Body of pancreas (tissue), 4 donors: ENCODE results near the gene MAPK10. TPM values are rescaled to one million over a fixed set of nuclear protein-coding genes. Genes with fewer than 3 reads are reported as not detected.

ENCODE experiments used
- ATAC-seq: fragments of 150-250 bp; one replicate; pipeline ENCODE4 v1.9.1; 2016
- DNase-seq, 4 donors: peaks; one replicate each; pipeline ENCODE4 v3.0.0-alpha.2; 2019
- H3K27ac ChIP-seq, 4 donors: fragments of 200-600 bp; sonication (generic); 1 replicate in 3 of 4; 2 replicates in 1 of 4; pipeline versions ENCODE4 v1.5.1 to v1.6.1; 2016 to 2019; ENCODE audit warnings: mild to moderate bottlenecking in 1 of 4, mixed read lengths in 1 of 4, moderate library complexity in 1 of 4
- H3K27me3 ChIP-seq, 2 donors: fragments of 200-600 bp; sonication (generic); one replicate each; pipeline ENCODE4 v1.6.0; 2016; ENCODE audit warnings: mild to moderate bottlenecking in 1 of 2
- H3K36me3 ChIP-seq, 2 donors: fragments of 200-600 bp; sonication (generic); replicated peaks in 1 of 2; 2 replicates each; pipeline ENCODE4 v1.5.1; 2016; ENCODE audit warnings: low read depth in 2 of 2; ENCODE audit not compliant: insufficient read depth in 1 of 2
- H3K4me1 ChIP-seq: fragments of 200-600 bp; sonication (generic); one replicate; pipeline ENCODE4 v1.6.0; 2016
- H3K4me3 ChIP-seq, 2 donors: fragments of 200-600 bp; sonication (generic); 1 replicate in 1 of 2; 2 replicates in 1 of 2; pipeline ENCODE4 v1.5.1; 2016 to 2019
- H3K9me3 ChIP-seq, 3 donors: fragments of 200-600 bp; sonication (generic); 1 replicate in 2 of 3; 2 replicates in 1 of 3; pipeline ENCODE4 v1.5.1; 2016
- CTCF ChIP-seq, 7 experiments: fragments of 450-650 bp in 4 of 7; fragments of 200-600 bp in 3 of 7; sonication (generic) in 3 of 7; IDR thresholded peaks; one replicate each; pipeline ENCODE4 v1.5.1; 2016 to 2019; ENCODE audit warnings: antibody characterized with exemption in 7 of 7
- POLR2A ChIP-seq, 3 donors: fragments of 450-650 bp; IDR thresholded peaks; one replicate each; pipeline ENCODE4 v1.6.1; 2016; ENCODE audit warnings: antibody characterized with exemption in 3 of 3, mild to moderate bottlenecking in 2 of 3
- WGBS, 2 donors: methylation state at CpG; one replicate each; pipeline ENCODE4 v1.1.5; 2017; 5-methylcytosine and 5-hydroxymethylcytosine counted together
- intact Hi-C: fragments of 100-400 bp; cut with DNase I; formaldehyde crosslinking; loops from one replicate; pipeline ENCODE4 v1.15.1; 2023
- total RNA-seq, 2 donors: library from RNA; depleted of rRNA; stranded (reverse); fragments of >200 nt; gene quantifications; one replicate each; pipeline ENCODE4 v1.1.0, GENCODE V29; 2016

MAPK10 gene
- total RNA-seq, 2 donors from 2014 or later: 9.9 to 24.1 TPM

GRCh38 chr4:86114563-86114962 lies 245.3 kb downstream of the MAPK10 start:
- H3K9me3 ChIP-seq: no peaks in the 10 kb centered on the region
- intact Hi-C loops: no loop called here
- 82 to 83% methylated on average over 1 to 2 of the region's 2 CpGs for WGBS, 2 donors
- no peak overlapping the region for H3K4me3 ChIP-seq
- H3K27me3 ChIP-seq: no peaks in the 10 kb centered on the region
- no peak for DNase-seq
- no peak for ATAC-seq
- H3K27ac ChIP-seq: no peak overlapping the region
- H3K4me1 ChIP-seq: no peaks in the 10 kb centered on the region
- TF ChIP-seq CTCF (IDR thresholded peaks at IDR 0.05) (no peak), POLR2A (IDR thresholded peaks at IDR 0.05) (no peak)
- H3K36me3 ChIP-seq: no peaks in the 10 kb centered on the region

GRCh38 chr4:86108834-86109233 lies 251.0 kb downstream of the MAPK10 start:
- WGBS, 2 donors: 62 to 66% methylated on average over 2 of the region's 2 CpGs
- intact Hi-C loops: no loop called here
- no peak overlapping the region for H3K27ac ChIP-seq

GRCh38 chr4:86108137-86108536 lies 251.7 kb downstream of the MAPK10 start:
- TF ChIP-seq POLR2A (IDR thresholded peaks at IDR 0.05) (no peak), CTCF (IDR thresholded peaks at IDR 0.05) (no peak)
- no peak for DNase-seq
- ATAC-seq: no peak
- Histone ChIP-seq H3K36me3 (no peaks in the 10 kb centered on the region), H3K27me3 (no peaks in the 10 kb centered on the region), H3K4me3 (no peak overlapping the region), H3K27ac (no peak overlapping the region), H3K9me3 (no peaks in the 10 kb centered on the region), H3K4me1 (no peaks in the 10 kb centered on the region)
- intact Hi-C loops: no loop called here
- 40 to 52% methylated on average over 1 of the region's 1 CpG for WGBS, 2 donors

More at GRCh38 chr4:86108834-86109233, 251.0 kb downstream of the MAPK10 start:
- ATAC-seq (no peak), DNase-seq (no peak)
- Histone ChIP-seq H3K4me3 (no peak overlapping the region), H3K27me3 (no peaks in the 10 kb centered on the region), H3K36me3 (no peaks in the 10 kb centered on the region), H3K9me3 (no peaks in the 10 kb centered on the region), H3K4me1 (no peaks in the 10 kb centered on the region)
- TF ChIP-seq POLR2A (IDR thresholded peaks at IDR 0.05) (no peak), CTCF (IDR thresholded peaks at IDR 0.05) (no peak)

GRCh38 chr4:86107112-86107511 lies 252.7 kb downstream of the MAPK10 start:
- Histone ChIP-seq H3K4me3 (no peak overlapping the region), H3K36me3 (no peaks in the 10 kb centered on the region), H3K27ac (no peak overlapping the region), H3K27me3 (no peaks in the 10 kb centered on the region), H3K9me3 (no peaks in the 10 kb centered on the region), H3K4me1 (no peaks in the 10 kb centered on the region)
- WGBS, 2 donors: 73 to 74% methylated on average over 6 of the region's 6 CpGs
- intact Hi-C loops: no loop called here
- no peak for ATAC-seq
- TF ChIP-seq POLR2A (IDR thresholded peaks at IDR 0.05) (no peak), CTCF (IDR thresholded peaks at IDR 0.05) (no peak)
- no peak for DNase-seq

- Histone ChIP-seq H3K9me3 (no peaks in the 10 kb centered on the region), H3K27ac (no peak overlapping the region), H3K4me3 (no peak overlapping the region), H3K27me3 (no peaks in the 10 kb centered on the region), H3K4me1 (no peaks in the 10 kb centered on the region), H3K36me3 (no peaks in the 10 kb centered on the region)
- no peak for DNase-seq
- no peak for ATAC-seq
- intact Hi-C loops: no loop called here
- TF ChIP-seq POLR2A (IDR thresholded peaks at IDR 0.05) (no peak), CTCF (IDR thresholded peaks at IDR 0.05) (no peak)
- WGBS, 2 donors: 80 to 82% methylated on average over 2 of the region's 2 CpGs
These were observed 253.4 kb downstream of the MAPK10 start for GRCh38 chr4:86106475-86106874.
